ENCODE results near the gene NPTX1. TPM values are rescaled to one million over a fixed set of nuclear protein-coding genes. Genes with fewer than 3 reads are reported as not detected.

Gene NPTX1
- total RNA-seq, 1 donor from 2014 or later = 0.07 TPM

- DNase-seq (ENCODE audit: low read depth, low spot score) = no peak
These were observed 31.2 kb downstream of the NPTX1 start for GRCh38 chr17:80445007-80445725.

GRCh38 chr17:80444644-80444979, 31.8 kb downstream of the NPTX1 start:
- no peak for DNase-seq (ENCODE audit: low read depth, low spot score)

GRCh38 chr17:80443916-80444643, 32.3 kb downstream of the NPTX1 start:
- DNase-seq (ENCODE audit: low read depth, low spot score) = no peak

DNA sequence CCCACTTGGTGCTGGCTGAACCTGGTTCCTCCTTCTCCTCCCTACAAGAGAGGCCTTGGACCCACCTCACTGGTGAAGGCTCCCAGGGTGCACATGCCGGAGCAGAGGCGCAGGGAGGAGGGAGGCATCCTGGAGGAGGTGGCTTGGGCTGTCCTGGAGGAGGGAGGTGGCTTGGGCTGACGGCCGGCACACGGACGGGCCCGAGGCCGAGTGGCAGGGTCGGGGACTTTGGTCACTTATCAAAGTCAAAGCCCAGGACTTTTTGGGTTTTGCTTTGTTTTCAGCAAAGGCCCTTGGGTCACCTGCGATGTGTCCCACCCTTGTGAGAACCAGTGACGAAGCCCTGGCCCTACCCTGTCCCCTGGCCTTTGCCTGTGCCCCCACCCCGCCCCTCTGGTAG, 32.9 kb downstream of the NPTX1 start:
- no peak for DNase-seq (ENCODE audit: low read depth, low spot score)

- no peak for DNase-seq (ENCODE audit: low read depth, low spot score)
These were observed 33.6 kb downstream of the NPTX1 start for GRCh38 chr17:80442764-80443163.

- DNase-seq (ENCODE audit: low read depth, low spot score) = no peak
These were observed 34.1 kb downstream of the NPTX1 start for GRCh38 chr17:80442323-80442659.

DNA sequence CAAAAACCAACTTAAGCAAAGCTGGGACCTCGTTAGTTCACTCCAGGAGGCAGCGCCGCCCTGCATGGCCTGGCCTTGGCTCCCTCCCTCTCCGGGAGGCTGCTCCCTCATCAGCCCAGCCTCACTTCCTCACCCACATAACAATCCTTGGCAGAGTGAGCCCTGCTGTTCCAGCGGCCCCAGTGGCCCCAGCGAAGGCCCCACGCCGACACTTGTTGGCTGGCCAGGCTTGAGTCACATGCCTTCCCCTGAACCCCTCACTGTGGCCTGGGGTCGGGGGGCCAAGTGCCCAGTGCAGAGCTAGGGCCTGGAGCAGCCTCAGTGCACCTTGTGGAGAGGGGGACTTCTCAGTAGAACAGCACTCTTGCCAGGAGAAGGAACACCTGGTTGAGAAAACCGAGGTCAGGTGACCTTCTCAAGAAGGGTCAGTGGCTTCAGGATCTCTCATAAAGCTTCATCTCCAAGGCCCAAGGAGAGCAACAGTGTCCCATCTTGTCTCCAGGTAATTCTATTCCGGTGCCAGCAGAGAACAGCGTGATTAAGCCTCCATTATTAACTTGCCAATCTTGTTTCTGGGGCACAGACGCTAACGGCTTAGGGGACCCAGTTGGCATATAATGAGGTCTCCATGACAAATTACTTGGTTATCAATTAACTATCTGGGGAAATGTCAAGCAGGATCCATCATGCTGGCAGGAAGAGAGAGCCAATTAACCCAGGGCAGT, 34.6 kb downstream of the NPTX1 start:
- DNase-seq (ENCODE audit: low read depth, low spot score) = no peak

DNA sequence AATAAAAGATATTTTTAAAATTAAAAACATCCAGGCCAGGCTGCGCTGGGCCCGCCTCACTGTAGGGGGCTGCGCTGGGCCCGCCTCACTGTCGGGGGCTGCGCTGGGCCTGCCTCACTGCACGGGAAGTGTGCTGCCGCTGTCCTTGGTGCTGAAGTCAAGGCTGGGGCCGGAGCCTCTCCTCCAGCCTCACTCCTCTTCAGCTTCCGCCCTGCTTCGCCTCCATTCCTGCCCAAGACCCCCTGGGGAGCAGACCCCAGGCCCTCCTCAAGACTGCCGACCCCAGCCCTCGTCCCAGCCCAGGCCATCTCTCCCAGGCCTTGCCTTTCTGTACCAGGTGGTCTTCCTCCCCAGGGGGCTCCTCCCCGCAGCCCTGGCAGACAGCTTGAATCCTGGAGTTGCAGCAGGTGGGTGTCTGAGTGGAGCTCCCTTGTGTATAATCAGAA, 35.3 kb downstream of the NPTX1 start:
- DNase-seq (ENCODE audit: low read depth, low spot score) = no peak

DNA sequence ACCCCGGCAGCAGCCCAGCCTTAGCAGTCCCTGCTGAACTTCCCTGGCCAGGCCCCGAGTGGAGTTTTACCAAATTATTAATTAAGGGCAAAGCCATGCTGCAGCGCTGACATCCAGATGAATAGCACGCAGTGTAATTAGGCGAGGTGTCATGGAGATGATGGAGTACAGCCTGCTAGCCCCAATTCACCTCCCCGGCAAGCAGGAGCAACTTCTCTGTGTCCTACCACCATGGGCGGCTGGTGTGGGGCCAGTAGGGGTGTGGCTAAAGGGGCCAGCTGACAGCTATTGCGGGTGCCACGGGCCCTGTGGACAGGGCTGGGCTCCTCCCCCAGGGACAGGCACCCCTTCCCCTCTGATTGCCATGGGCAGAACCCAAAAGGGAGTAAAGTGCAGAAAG, 36.9 kb downstream of the NPTX1 start:
- no peak for DNase-seq (ENCODE audit: low read depth, low spot score)

GRCh38 chr17:80438806-80439205, 37.6 kb downstream of the NPTX1 start:
- DNase-seq (ENCODE audit: low read depth, low spot score) = no peak

- no peak for DNase-seq (ENCODE audit: low read depth, low spot score)
These were observed 38.9 kb downstream of the NPTX1 start for GRCh38 chr17:80437532-80437931.

GRCh38 chr17:80433916-80434666, 42.3 kb downstream of the NPTX1 start:
- no peak for DNase-seq (ENCODE audit: low read depth, low spot score)

DNA sequence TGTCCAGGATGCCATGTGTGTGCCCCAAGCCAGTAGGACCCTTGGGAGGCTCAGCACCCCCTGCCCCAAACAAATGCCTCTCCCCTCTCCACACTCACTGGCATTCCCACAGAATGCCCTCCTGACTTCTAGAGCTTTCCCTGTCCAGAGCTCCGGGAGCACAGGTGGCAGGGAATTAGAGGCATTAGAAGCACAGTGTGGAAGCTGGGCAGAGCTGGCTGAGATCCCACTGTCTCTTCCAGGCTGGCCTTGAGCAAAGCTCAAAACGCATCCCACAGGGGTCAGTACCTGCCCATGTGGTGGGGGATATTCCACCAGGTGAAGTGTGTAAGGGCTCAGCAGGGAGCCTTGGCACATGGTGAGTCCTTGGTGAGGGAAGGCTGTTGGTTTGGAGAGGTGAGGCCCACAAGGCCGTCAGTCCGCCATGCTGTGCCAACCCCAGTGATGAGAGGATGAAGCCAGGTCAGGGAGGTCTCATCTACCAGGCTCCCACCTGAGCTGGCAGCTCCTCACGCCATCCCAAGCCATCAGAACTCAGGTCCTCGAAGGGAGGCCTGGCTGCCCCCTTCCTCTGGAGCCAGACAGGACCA, 43.4 kb downstream of the NPTX1 start:
- no peak for DNase-seq (ENCODE audit: low read depth, low spot score)

- no peak for DNase-seq (ENCODE audit: low read depth, low spot score)
These were observed 44.0 kb downstream of the NPTX1 start for GRCh38 chr17:80432350-80432955.

DNA sequence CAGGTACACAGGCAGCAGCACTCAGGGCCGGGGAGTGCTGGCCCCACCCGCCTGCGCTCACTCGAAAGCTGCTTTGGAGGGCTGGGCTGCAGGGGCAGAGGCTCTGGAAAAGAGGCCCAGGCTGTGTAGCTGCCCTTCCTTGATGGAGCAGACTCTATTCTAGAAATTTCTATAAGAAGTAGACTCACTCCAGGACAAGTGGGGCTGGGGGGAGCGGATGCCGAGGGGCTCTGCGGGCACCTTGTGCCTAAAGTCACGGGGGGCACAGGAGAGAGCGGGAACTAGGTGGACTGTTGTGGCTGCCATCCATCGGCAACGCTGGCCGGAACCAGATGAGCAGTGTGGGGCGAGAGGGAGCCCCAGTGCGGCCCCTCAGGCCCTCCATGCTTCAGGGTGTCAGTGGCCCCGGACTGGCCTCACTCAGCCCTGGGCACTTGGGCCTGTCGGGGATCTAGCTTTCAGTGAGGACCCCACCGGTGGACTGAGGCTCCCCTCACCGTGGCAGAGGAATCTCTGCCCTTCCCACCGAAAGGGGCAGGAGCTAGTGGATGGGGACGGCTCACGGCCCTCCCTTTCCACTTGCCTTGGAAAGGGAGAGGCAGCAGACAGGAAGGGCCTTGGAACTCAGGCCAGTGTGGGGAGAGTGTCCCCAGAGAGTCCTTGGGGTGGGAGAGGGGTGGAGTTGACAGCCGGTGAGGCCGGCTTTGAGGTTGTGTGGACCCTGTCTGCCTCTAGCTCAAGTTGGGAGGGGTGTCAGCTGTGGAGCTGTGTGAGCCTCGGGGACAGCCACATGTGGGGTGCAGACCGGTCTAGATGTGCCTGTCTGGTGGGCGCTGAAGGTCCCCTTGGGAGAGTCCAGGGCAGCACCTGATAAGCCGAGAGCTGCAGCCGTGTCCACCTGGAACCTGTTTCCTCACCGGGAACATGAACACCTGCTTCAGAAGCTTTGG, 44.9 kb downstream of the NPTX1 start:
- DNase-seq (ENCODE audit: low read depth, low spot score) = no peak

DNA sequence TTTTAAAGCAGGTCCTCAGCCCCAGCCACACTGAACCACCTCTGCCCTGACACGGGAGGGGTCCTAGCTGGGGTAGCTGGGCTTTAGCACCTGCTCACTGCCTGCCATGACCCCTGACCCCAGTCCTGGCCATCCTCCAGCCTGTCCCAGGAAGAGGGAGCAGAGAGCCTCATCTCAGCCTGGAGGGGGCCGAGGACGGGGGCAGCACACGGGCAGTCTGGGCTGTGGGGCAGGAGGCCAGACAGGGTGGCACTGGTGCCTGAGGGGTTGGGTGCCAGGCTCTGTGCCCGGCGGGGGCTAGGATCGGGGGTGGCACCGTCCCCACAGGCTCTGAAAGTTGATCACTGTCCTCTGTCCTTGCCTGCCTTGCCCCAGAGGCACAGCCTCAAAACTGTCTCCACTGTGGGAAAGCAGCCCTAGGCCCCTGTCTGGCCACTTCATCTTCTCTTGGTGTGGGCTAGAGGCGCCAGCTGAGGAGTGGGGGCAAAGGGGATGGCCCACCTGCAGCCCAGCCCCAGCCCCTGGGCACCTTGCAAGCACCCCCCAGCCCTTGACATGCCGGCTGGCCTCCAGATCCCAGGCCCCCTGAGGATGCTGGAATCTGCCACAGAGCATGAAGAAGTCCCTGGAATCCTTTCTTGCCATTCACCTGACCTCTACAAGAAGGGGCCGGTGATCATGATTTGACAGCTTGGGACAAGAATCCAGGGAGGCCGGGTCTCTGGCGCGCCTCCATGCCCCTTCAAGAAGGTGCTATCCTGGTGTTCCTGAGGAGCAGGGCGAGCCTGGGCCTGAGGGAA, 45.8 kb downstream of the NPTX1 start:
- no peak for DNase-seq (ENCODE audit: low read depth, low spot score)

- no peak for DNase-seq (ENCODE audit: low read depth, low spot score)
These were observed 46.8 kb downstream of the NPTX1 start for GRCh38 chr17:80429356-80430275.

- no peak for DNase-seq (ENCODE audit: low read depth, low spot score)
These were observed 47.6 kb downstream of the NPTX1 start for GRCh38 chr17:80428796-80429195.

Measured in pulmonary artery endothelial cell (primary cell).